ENCODE data around the gene MEGF6. TPM values are rescaled to one million over a fixed set of nuclear protein-coding genes. Genes with fewer than 3 reads are reported as not detected.
A peak's percentile ranks its signal among the peaks of the same experiment; 100 is the strongest.

MEGF6 gene
- polyA plus RNA-seq, 1 donor (not counting 4 experiments of a cell fraction or from before 2014, with no cell fraction given) = 0.24 TPM

DNA sequence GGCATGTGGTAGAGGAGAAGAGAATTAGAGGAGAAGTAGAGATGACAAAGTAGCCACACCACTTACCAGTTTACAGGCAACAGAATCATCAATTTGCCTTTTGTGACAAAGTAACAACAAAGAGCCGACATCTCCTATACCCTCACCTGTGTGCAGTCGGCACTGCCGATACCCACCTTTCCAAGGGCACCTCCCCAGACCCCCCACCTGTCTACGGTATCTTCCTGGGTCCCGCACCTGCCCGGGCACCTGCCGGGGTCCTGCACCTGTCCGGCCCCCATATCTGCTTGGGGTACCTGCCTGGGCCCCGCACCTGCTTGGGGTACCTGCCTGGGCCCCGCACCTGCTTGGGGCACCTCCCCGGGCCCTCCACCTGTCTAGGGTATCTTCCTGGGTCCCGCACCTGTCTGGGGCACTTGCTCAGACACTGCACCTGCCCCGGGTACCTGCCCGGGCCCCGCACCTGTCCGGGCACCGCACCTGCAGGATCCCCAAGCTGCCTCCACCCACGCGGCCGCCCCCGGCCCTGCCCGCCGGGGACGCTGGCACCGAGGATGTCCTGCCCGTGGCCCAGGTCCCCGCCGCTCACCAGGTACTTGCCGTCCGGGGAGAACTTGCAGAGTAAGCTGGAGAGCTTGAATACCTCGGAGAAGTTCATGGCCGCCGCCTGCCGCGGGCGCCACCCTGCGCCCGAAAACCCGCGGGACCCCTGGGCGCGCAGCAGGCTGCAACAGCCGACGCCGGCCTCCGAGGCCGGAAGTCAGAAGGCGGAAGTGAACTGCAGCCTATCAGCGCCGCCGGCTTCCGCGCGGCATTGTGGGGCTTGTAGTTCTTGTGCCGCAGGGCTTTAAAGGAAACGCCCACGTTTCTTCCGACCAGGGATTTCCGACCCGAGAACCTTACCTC, 38.3 kb upstream of the MEGF6 start, which contains the start of gene WRAP73:
WRAP73 (minus strand) TSS at position 762 of the 906 bp plus-strand sequence; CDS start at position 658, 104 bp downstream.
- no peak for TF ChIP-seq EZH2 (IDR thresholded peaks at IDR 0.05; ENCODE audit: low read length)
- TF ChIP-seq, protein P1, sequence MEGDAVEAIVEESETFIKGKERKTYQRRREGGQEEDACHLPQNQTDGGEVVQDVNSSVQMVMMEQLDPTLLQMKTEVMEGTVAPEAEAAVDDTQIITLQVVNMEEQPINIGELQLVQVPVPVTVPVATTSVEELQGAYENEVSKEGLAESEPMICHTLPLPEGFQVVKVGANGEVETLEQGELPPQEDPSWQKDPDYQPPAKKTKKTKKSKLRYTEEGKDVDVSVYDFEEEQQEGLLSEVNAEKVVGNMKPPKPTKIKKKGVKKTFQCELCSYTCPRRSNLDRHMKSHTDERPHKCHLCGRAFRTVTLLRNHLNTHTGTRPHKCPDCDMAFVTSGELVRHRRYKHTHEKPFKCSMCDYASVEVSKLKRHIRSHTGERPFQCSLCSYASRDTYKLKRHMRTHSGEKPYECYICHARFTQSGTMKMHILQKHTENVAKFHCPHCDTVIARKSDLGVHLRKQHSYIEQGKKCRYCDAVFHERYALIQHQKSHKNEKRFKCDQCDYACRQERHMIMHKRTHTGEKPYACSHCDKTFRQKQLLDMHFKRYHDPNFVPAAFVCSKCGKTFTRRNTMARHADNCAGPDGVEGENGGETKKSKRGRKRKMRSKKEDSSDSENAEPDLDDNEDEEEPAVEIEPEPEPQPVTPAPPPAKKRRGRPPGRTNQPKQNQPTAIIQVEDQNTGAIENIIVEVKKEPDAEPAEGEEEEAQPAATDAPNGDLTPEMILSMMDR (optimal IDR thresholded peaks at IDR 0.05 in 1 of 3, IDR thresholded peaks at IDR 0.05 in 1 of 3, conservative IDR thresholded peaks at IDR 0.05 in 1 of 3; ENCODE audit: extremely low read depth in 1 of 3, insufficient read depth in 2 of 3, low read length in 3 of 3) = peak in 1 of 3 experiments; percentile 18
- FAIRE-seq = peak; percentile 86
- dilution Hi-C loops (cut with MboI; ENCODE audit: extremely low pct_ligation_motif_present, low sequenced_read_pairs) = loop anchor here (25.0 kb wide), 1 partner anchor 112 kb away; no protein-coding TSS in a partner anchor
- H3K9me1 ChIP-seq (ENCODE audit: control insufficient read depth, extremely low read depth, insufficient read depth, low read length) = no peaks in the 10 kb centered on the region
- no peaks in the 10 kb centered on the region for H4K20me1 ChIP-seq (ENCODE audit: control insufficient read depth, extremely low read depth, insufficient read depth, low read length)
- peak within 1 kb of the TSS; percentile 80 to 96 (median 95) for H3K4me3 ChIP-seq (ENCODE audit: control insufficient read depth in 2 of 3, extremely low read depth in 1 of 3, insufficient read depth in 2 of 3, low read depth in 1 of 3, low read length in 3 of 3)
- peaks cover 8% of the 10 kb centered on the region for H3K4me1 ChIP-seq (ENCODE audit: control insufficient read depth, extremely low read depth, insufficient read depth, low read length)
- H3K27ac ChIP-seq (ENCODE audit: control insufficient read depth, insufficient read depth, low read length) = no peak within 1 kb of the TSS
- H3K4me2 ChIP-seq (ENCODE audit: control insufficient read depth, extremely low read depth, insufficient read depth, low read depth, low read length) = peak within 1 kb of the TSS; percentile 96
- H2AFZ ChIP-seq (ENCODE audit: control insufficient read depth, low read length) = peak within 1 kb of the TSS; percentile 86
- H3K9ac ChIP-seq (ENCODE audit: control insufficient read depth, extremely low read depth, insufficient read depth, low read length) = peak within 1 kb of the TSS; percentile 65
- H3K79me2 ChIP-seq (ENCODE audit: control insufficient read depth, insufficient read depth, low read length) = peaks cover 6% of the 10 kb centered on the region
- no peaks in the 10 kb centered on the region for H3K9me3 ChIP-seq (ENCODE audit: control insufficient read depth, low read depth, low read length)
- peak; percentile 55 for DNase-seq (ENCODE audit: low read depth, low spot score)
- peaks cover 42% of the 10 kb centered on the region for H3K27me3 ChIP-seq (ENCODE audit: control insufficient read depth, extremely low read depth, insufficient read depth, low read length)
- H3K36me3 ChIP-seq (ENCODE audit: control insufficient read depth in 2 of 2, extremely low read depth in 1 of 2, insufficient read depth in 2 of 2, low read length in 2 of 2) = peaks cover 0 to 6% of the 10 kb centered on the region in 2 experiments

DNA sequence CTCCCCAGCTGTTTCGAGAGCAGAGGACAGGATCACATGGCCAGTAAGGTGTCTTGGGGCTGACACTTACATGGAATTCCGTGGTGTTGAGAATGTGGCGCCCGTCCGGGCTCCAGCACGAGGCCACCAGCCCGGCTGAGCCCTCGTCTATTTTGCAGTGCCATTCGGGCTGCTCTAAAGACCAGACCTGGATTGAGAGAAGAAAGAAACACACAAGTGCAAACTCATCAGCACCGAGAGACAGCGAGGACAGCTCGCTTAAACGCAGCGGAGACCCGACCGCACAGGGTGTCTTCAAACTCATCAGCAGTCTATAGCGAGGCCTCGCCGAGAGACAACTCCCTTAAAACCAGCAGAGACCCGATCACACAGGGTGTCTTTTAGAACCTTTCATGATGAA, 35.3 kb upstream of the MEGF6 start:
- no peaks in the 10 kb centered on the region for H3K9me1 ChIP-seq (ENCODE audit: control insufficient read depth, extremely low read depth, insufficient read depth, low read length)
- peaks cover 0 to 6% of the 10 kb centered on the region in 2 experiments for H3K36me3 ChIP-seq (ENCODE audit: control insufficient read depth in 2 of 2, extremely low read depth in 1 of 2, insufficient read depth in 2 of 2, low read length in 2 of 2)
- H3K9me3 ChIP-seq (ENCODE audit: control insufficient read depth, low read depth, low read length) = no peaks in the 10 kb centered on the region
- H3K4me3 ChIP-seq (ENCODE audit: control insufficient read depth in 2 of 3, extremely low read depth in 1 of 3, insufficient read depth in 2 of 3, low read depth in 1 of 3, low read length in 3 of 3) = no peak overlapping the region
- FAIRE-seq (no peak), DNase-seq (ENCODE audit: low read depth, low spot score) (no peak)
- TF ChIP-seq, protein P1 (optimal IDR thresholded peaks at IDR 0.05 in 1 of 3, IDR thresholded peaks at IDR 0.05 in 1 of 3, conservative IDR thresholded peaks at IDR 0.05 in 1 of 3; ENCODE audit: extremely low read depth in 1 of 3, insufficient read depth in 2 of 3, low read length in 3 of 3) = no peak
- no peak for TF ChIP-seq EZH2 (IDR thresholded peaks at IDR 0.05; ENCODE audit: low read length)
- peaks cover 13% of the 10 kb centered on the region for H3K27me3 ChIP-seq (ENCODE audit: control insufficient read depth, extremely low read depth, insufficient read depth, low read length)
- H4K20me1 ChIP-seq (ENCODE audit: control insufficient read depth, extremely low read depth, insufficient read depth, low read length) = no peaks in the 10 kb centered on the region
- H3K4me1 ChIP-seq (ENCODE audit: control insufficient read depth, extremely low read depth, insufficient read depth, low read length) = peaks cover 8% of the 10 kb centered on the region
- H3K27ac ChIP-seq (ENCODE audit: control insufficient read depth, insufficient read depth, low read length) = no peak overlapping the region
- dilution Hi-C loops (cut with MboI; ENCODE audit: extremely low pct_ligation_motif_present, low sequenced_read_pairs) = loop anchor here (25.0 kb wide), 1 partner anchor 109 kb away; no protein-coding TSS in a partner anchor
- H2AFZ ChIP-seq (ENCODE audit: control insufficient read depth, low read length) = no peak overlapping the region
- H3K4me2 ChIP-seq (ENCODE audit: control insufficient read depth, extremely low read depth, insufficient read depth, low read depth, low read length) = no peak overlapping the region
- H3K9ac ChIP-seq (ENCODE audit: control insufficient read depth, extremely low read depth, insufficient read depth, low read length) = no peak overlapping the region
- H3K79me2 ChIP-seq (ENCODE audit: control insufficient read depth, insufficient read depth, low read length) = peaks cover 6% of the 10 kb centered on the region
